K562 (cell line): ENCODE data around the gene E2F2. TPM values are rescaled to one million over a fixed set of nuclear protein-coding genes. Genes with fewer than 3 reads are reported as not detected.

Experiments used
- CREB3L1 ChIP-seq: fragments of 450-650 bp; IDR thresholded peaks from 2 replicates; pipeline ENCODE4 v1.6.1; 2014; ENCODE audit warnings: low read depth, mild to moderate bottlenecking, moderate library complexity, borderline replicate concordance
- CTBP1 ChIP-seq: fragments of 450-650 bp; IDR thresholded peaks from 2 replicates; pipeline ENCODE4 v1.6.1; 2016; ENCODE audit warnings: borderline replicate concordance
- GATAD2A ChIP-seq: fragments of 450-650 bp; IDR thresholded peaks from 2 replicates; pipeline ENCODE4 v1.6.1; 2017
- HOXB6 ChIP-seq: fragments of 250-450 bp; sonication (Bioruptor Pico); IDR thresholded peaks from 2 replicates; pipeline ENCODE4 v1.5.1; 2022; ENCODE audit warnings: mild to moderate bottlenecking, borderline replicate concordance
- L3MBTL2 ChIP-seq: fragments of 450-650 bp; IDR thresholded peaks from 2 replicates; pipeline ENCODE4 v1.6.1; 2016; ENCODE audit warnings: mild to moderate bottlenecking, moderate library complexity
- MEIS2 ChIP-seq: fragments of 450-650 bp; IDR thresholded peaks from 2 replicates; pipeline ENCODE4 v1.6.1; 2014; ENCODE audit warnings: mild to moderate bottlenecking; ENCODE audit not compliant: partially characterized antibody
- MNT ChIP-seq, 2 experiments: fragments of 450-650 bp; conservative IDR thresholded peaks; 2 replicates each; pipeline ENCODE4 v1.6.1; 2017; ENCODE audit warnings: mild to moderate bottlenecking in 2 of 2, moderate library complexity in 2 of 2
- NUFIP1 ChIP-seq: fragments of 450-650 bp; IDR thresholded peaks from 2 replicates; pipeline ENCODE4 v1.6.1; 2018; ENCODE audit not compliant: partially characterized antibody
- SMAD1 ChIP-seq: fragments of 150-350 bp; IDR thresholded peaks from 2 replicates; pipeline ENCODE4 v1.6.1; 2014; ENCODE audit warnings: low read length, low read depth; ENCODE audit not compliant: partially characterized antibody
- SMARCA5 ChIP-seq: fragments of 450-650 bp; IDR thresholded peaks from 2 replicates; pipeline ENCODE4 v1.6.1; 2016
- SREBF2 ChIP-seq: sonication (generic); formaldehyde crosslinking; IDR thresholded peaks from 2 replicates; pipeline ENCODE4 v1.4.0; 2020; ENCODE audit warnings: mild to moderate bottlenecking, missing genetic modification reagents
- TAL1 ChIP-seq: fragments of 450-650 bp; IDR thresholded peaks from 2 replicates; pipeline ENCODE4 v1.6.1; 2016; ENCODE audit warnings: mild to moderate bottlenecking
- ZBTB34 ChIP-seq: fragments of 250-450 bp; sonication (Bioruptor Pico); IDR thresholded peaks from 2 replicates; pipeline ENCODE4 v1.8.0; 2021; ENCODE audit warnings: mild to moderate bottlenecking, moderate library complexity
- ZNF318 ChIP-seq, 2 experiments: fragments of 450-650 bp; IDR thresholded peaks; 2 replicates each; pipeline ENCODE4 v1.6.1; 2016; ENCODE audit warnings: mild to moderate bottlenecking in 2 of 2, borderline replicate concordance in 1 of 2, low read depth in 1 of 2, moderate library complexity in 1 of 2
- ZNF717 ChIP-seq: fragments of 250-450 bp; sonication (Bioruptor Pico); IDR thresholded peaks from 2 replicates; pipeline ENCODE4 v1.5.0; 2021
- polyA plus RNA-seq, 8 experiments: library from polyadenylated mRNA; depleted of rRNA in 4 of 8; stranded (reverse) in 5 of 8; unstranded in 3 of 8; fragments of >200 nt; fragmentation: Nextera tagmentation in 2 of 8; fragmentation: Illumina TruSeq in 1 of 8; extraction: Ambion mirVana in 2 of 8; extraction: Trizol in 1 of 8; gene quantifications; 2 replicates each; pipeline versions ENCODE4 v1.2.1 to v1.2.3, GENCODE V29; 2011 to 2014; ENCODE audit warnings: inconsistent platforms in 1 of 8, missing spikeins in 1 of 8
- total RNA-seq, 7 experiments: library from RNA; depleted of rRNA in 6 of 7; stranded (reverse); fragments of >200 nt in 6 of 7; fragmentation: Illumina TruSeq in 2 of 7; extraction: Trizol in 2 of 7; gene quantifications; 2 replicates each; pipeline versions ENCODE4 v1.2.1 to v1.2.3, GENCODE V29; 2011 to 2021; ENCODE audit warnings: low replicate concordance in 1 of 7

E2F2 gene
- total and polyA plus RNA-seq, 9 of the 15 experiments (the other 6 are each of a cell fraction or from before 2014, with no cell fraction given), result 3.1 to 25.3 (median 11.4) TPM

GRCh38 chr1:23562137-23562876, 31.3 kb upstream of the E2F2 start (continued):
- no peak for TF ChIP-seq ZBTB34
- peak; percentile 65 to 87 for TF ChIP-seq MNT (conservative IDR thresholded peaks at IDR 0.05)
- no peak for TF ChIP-seq HOXB6 (CRISPR knock-in tag)
- no peak for TF ChIP-seq SMARCA5
- TF ChIP-seq GATAD2A, result no peak
- TF ChIP-seq CREB3L1, result 0 out of 2 replicates have a peak, but pooled peaks have one; percentile 26
- peak; percentile 23; the same call in 1 of the 2 replicates for TF ChIP-seq TAL1
- TF ChIP-seq MEIS2, result peak; percentile 29
- TF ChIP-seq ZNF717 (CRISPR knock-in tag), result no peak
- TF ChIP-seq SREBF2 (CRISPR knock-in tag), result no peak
- TF ChIP-seq L3MBTL2, result peak; percentile 55
- peak in 1 of 2 experiments; percentile 93; a peak in 2 of 4 replicates for TF ChIP-seq ZNF318 (IDR thresholded peaks at IDR 0.05; ENCODE audit: borderline replicate concordance in 1 of 2, low read depth in 1 of 2)
- TF ChIP-seq NUFIP1, result no peak
- TF ChIP-seq SMAD1, result peak; percentile 83
- TF ChIP-seq CTBP1, result peak; percentile 84; the same call in 1 of the 2 replicates
